Right kidney (tissue), 1 donor: ENCODE results near the gene TEX19.

Source experiments
- DNase-seq: peaks from one replicate; pipeline ENCODE4 v3.0.0-alpha.2; 2016

TEX19 gene

GRCh38 chr17:82321947-82322466 is 37.0 kb upstream of the TEX19 start:
- no peak for DNase-seq

- DNase-seq = no peak
Measured at GRCh38 chr17:82322526-82323453, 36.3 kb upstream of the TEX19 start.

- DNase-seq = no peak
Measured at GRCh38 chr17:82323514-82324234, 35.4 kb upstream of the TEX19 start.

GRCh38 chr17:82324566-82325285 is 34.3 kb upstream of the TEX19 start:
- peak; percentile 42 for DNase-seq

GRCh38 chr17:82325286-82326180 is 33.5 kb upstream of the TEX19 start:
- DNase-seq = no peak

- no peak for DNase-seq
Measured at GRCh38 chr17:82327289-82327688, 31.8 kb upstream of the TEX19 start.

GRCh38 chr17:82327757-82328140 is 31.3 kb upstream of the TEX19 start:
- DNase-seq = no peak

GRCh38 chr17:82328141-82328993 is 30.7 kb upstream of the TEX19 start:
- DNase-seq = peak; percentile 26

GRCh38 chr17:82328994-82329507 is 30.0 kb upstream of the TEX19 start:
- DNase-seq = no peak

GRCh38 chr17:82329683-82330321 is 29.2 kb upstream of the TEX19 start:
- DNase-seq = no peak

GRCh38 chr17:82330322-82331239 is 28.5 kb upstream of the TEX19 start:
- DNase-seq = no peak

- no peak for DNase-seq
Measured at GRCh38 chr17:82331345-82331939, 27.6 kb upstream of the TEX19 start.

- DNase-seq = no peak
Measured at GRCh38 chr17:82332669-82333278, 26.3 kb upstream of the TEX19 start.

GRCh38 chr17:82333279-82334171 is 25.5 kb upstream of the TEX19 start, which contains the start of gene SECTM1:
SECTM1 (minus strand) TSS chr17:82333766; CDS start chr17:82327240, 6,526 bp downstream.
- DNase-seq = no peak

GRCh38 chr17:82334204-82334621 is 24.8 kb upstream of the TEX19 start:
- no peak for DNase-seq

GRCh38 chr17:82334622-82335394 is 24.2 kb upstream of the TEX19 start:
- DNase-seq = no peak
